H1 (cell line): Measurements from ENCODE around the gene PGLYRP1.

Experiments used
- CBX5 ChIP-seq: fragments of 300-800, 300-1000 bp; sonication (generic); IDR thresholded peaks from 2 replicates; pipeline ENCODE4 v1.7.1; 2016; ENCODE audit warnings: antibody characterized with exemption, low read length, low read depth
- EZH2 ChIP-seq: fragments of 200-600 bp; sonication (generic); IDR thresholded peaks from 2 replicates; pipeline ENCODE4 v1.7.1; 2012; ENCODE audit warnings: low read depth, mild to moderate bottlenecking, moderate library complexity, low read length, inconsistent platforms; ENCODE audit not compliant: severe bottlenecking
- GTF2F1 ChIP-seq: IDR thresholded peaks from 2 replicates; pipeline ENCODE4 v1.6.1; 2012; ENCODE audit warnings: low read depth, low read length, improper control_type of control experiment, borderline replicate concordance
- POLR2A ChIP-seq, 2 experiments: IDR thresholded peaks; 1 replicate in 1 of 2; 2 replicates in 1 of 2; pipeline ENCODE4 v1.6.1; 2011; ENCODE audit warnings: low read depth in 2 of 2, low read length in 2 of 2, mild to moderate bottlenecking in 2 of 2; ENCODE audit errors: control extremely low read depth in 1 of 2
- POLR2AphosphoS5 ChIP-seq: IDR thresholded peaks from 2 replicates; pipeline ENCODE4 v1.6.1; 2011; ENCODE audit warnings: low read depth, low read length
- TBP ChIP-seq: IDR thresholded peaks from 2 replicates; pipeline ENCODE4 v1.6.1; 2011; ENCODE audit warnings: low read depth, low read length, improper control_type of control experiment
- TF ChIP-seq, protein P1 (sequence below), 3 experiments: IDR thresholded peaks; 1 replicate in 2 of 3; 2 replicates in 1 of 3; pipeline versions ENCODE4 v1.5.1 to v1.6.1; 2011; ENCODE audit warnings: low read length in 3 of 3, mild to moderate bottlenecking in 3 of 3, inconsistent platforms in 2 of 3, low read depth in 1 of 3, moderate library complexity in 1 of 3; ENCODE audit not compliant: insufficient read depth in 1 of 3; ENCODE audit errors: control extremely low read depth in 1 of 3

GRCh38 chr19:45972081-45972946 lies 50.5 kb downstream of the PGLYRP1 start:
- TF ChIP-seq POLR2AphosphoS5 (no peak), EZH2 (no peak), TBP (no peak), POLR2A (IDR thresholded peaks at IDR 0.05; ENCODE audit: control extremely low read depth in 1 of 2, low read depth in 2 of 2, low read length in 2 of 2) (no peak), GTF2F1 (no peak), CBX5 (no peak)
- TF ChIP-seq, protein P1, sequence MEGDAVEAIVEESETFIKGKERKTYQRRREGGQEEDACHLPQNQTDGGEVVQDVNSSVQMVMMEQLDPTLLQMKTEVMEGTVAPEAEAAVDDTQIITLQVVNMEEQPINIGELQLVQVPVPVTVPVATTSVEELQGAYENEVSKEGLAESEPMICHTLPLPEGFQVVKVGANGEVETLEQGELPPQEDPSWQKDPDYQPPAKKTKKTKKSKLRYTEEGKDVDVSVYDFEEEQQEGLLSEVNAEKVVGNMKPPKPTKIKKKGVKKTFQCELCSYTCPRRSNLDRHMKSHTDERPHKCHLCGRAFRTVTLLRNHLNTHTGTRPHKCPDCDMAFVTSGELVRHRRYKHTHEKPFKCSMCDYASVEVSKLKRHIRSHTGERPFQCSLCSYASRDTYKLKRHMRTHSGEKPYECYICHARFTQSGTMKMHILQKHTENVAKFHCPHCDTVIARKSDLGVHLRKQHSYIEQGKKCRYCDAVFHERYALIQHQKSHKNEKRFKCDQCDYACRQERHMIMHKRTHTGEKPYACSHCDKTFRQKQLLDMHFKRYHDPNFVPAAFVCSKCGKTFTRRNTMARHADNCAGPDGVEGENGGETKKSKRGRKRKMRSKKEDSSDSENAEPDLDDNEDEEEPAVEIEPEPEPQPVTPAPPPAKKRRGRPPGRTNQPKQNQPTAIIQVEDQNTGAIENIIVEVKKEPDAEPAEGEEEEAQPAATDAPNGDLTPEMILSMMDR (IDR thresholded peaks at IDR 0.05; ENCODE audit: control extremely low read depth in 1 of 3, insufficient read depth in 1 of 3, low read depth in 1 of 3, low read length in 3 of 3) = no peak
